ENCODE measurements around the gene DCT.

DCT gene

GRCh38 chr13:94433055-94433961 is 46.2 kb downstream of the DCT start:
- 88% methylated on average over 19 of the region's 19 CpGs for WGBS
- no peak overlapping the region for H2BK5ac ChIP-seq (ENCODE audit: low read depth, low read length, poor library complexity, severe bottlenecking)
- H3K4ac ChIP-seq (ENCODE audit: low read depth in 1 of 2, low read length in 2 of 2), result no peak overlapping the region
- H3K27me3 ChIP-seq (ENCODE audit: control insufficient read depth in 1 of 2, insufficient read depth in 1 of 2, low read length in 2 of 2), result peaks cover 0 to 3% of the 10 kb centered on the region in 2 experiments
- H3K18ac ChIP-seq (ENCODE audit: low read depth in 1 of 2, low read length in 2 of 2), result no peak overlapping the region
- no peak overlapping the region for H2BK120ac ChIP-seq (ENCODE audit: low read depth, low read length)
- H2BK15ac ChIP-seq (ENCODE audit: low read depth, poor library complexity, severe bottlenecking), result no peak overlapping the region
- H4K8ac ChIP-seq (ENCODE audit: low read length), result no peak overlapping the region
- H3K9me3 ChIP-seq (ENCODE audit: control insufficient read depth, low read length), result no peaks in the 10 kb centered on the region
- H3K4me1 ChIP-seq (ENCODE audit: control insufficient read depth, insufficient read depth, low read depth, low read length), result no peaks in the 10 kb centered on the region
- no peak overlapping the region for H2AFZ ChIP-seq (ENCODE audit: low read depth, low read length)
- no peak overlapping the region for H3K9ac ChIP-seq (ENCODE audit: low read length)
- no peak overlapping the region for H3K14ac ChIP-seq (ENCODE audit: low read length in 2 of 2)
- H3K36me3 ChIP-seq (ENCODE audit: control insufficient read depth in 1 of 2, insufficient read depth in 2 of 2, low read depth in 1 of 2, low read length in 2 of 2), result no peaks in the 10 kb centered on the region
- no peak overlapping the region for H3K23ac ChIP-seq (ENCODE audit: low read length in 2 of 2)
- no peak overlapping the region for H3K4me3 ChIP-seq (ENCODE audit: insufficient read depth in 1 of 2, low read depth in 1 of 2, low read length in 2 of 2)
- no peak overlapping the region for H3K27ac ChIP-seq (ENCODE audit: low read length, poor library complexity, severe bottlenecking)
- no peak overlapping the region for H2AK5ac ChIP-seq (ENCODE audit: low read length, severe bottlenecking)
- H3K79me1 ChIP-seq (replicated peaks; ENCODE audit: low read length, poor library complexity, severe bottlenecking), result no peaks in the 10 kb centered on the region
- no peak overlapping the region for H2BK12ac ChIP-seq (ENCODE audit: low read length in 2 of 2)
- no peak overlapping the region for H4K91ac ChIP-seq (ENCODE audit: low read length)
- no peak for DNase-seq
- H3K4me2 ChIP-seq (ENCODE audit: low read length, poor library complexity, severe bottlenecking), result no peak overlapping the region

- Histone ChIP-seq H2BK15ac (ENCODE audit: low read depth, poor library complexity, severe bottlenecking) (no peak overlapping the region), H3K14ac (ENCODE audit: low read length in 2 of 2) (no peak overlapping the region), H3K27me3 (ENCODE audit: control insufficient read depth in 1 of 2, insufficient read depth in 1 of 2, low read length in 2 of 2) (no peaks in the 10 kb centered on the region), H2BK120ac (ENCODE audit: low read depth, low read length) (no peak overlapping the region), H2BK12ac (ENCODE audit: low read length in 2 of 2) (no peak overlapping the region), H3K4ac (ENCODE audit: low read depth in 1 of 2, low read length in 2 of 2) (no peak overlapping the region), H3K18ac (ENCODE audit: low read depth in 1 of 2, low read length in 2 of 2) (no peak overlapping the region), H3K23ac (ENCODE audit: low read length in 2 of 2) (no peak overlapping the region), H2AK5ac (ENCODE audit: low read length, severe bottlenecking) (no peak overlapping the region), H4K91ac (ENCODE audit: low read length) (no peak overlapping the region), H2BK5ac (ENCODE audit: low read depth, low read length, poor library complexity, severe bottlenecking) (no peak overlapping the region), H2AFZ (ENCODE audit: low read depth, low read length) (no peak overlapping the region), H3K79me1 (replicated peaks; ENCODE audit: low read length, poor library complexity, severe bottlenecking) (no peaks in the 10 kb centered on the region), H3K9ac (ENCODE audit: low read length) (no peak overlapping the region), H4K8ac (ENCODE audit: low read length) (no peak overlapping the region), H3K4me3 (ENCODE audit: insufficient read depth in 1 of 2, low read depth in 1 of 2, low read length in 2 of 2) (no peak overlapping the region), H3K36me3 (ENCODE audit: control insufficient read depth in 1 of 2, insufficient read depth in 2 of 2, low read depth in 1 of 2, low read length in 2 of 2) (no peaks in the 10 kb centered on the region), H3K27ac (ENCODE audit: low read length, poor library complexity, severe bottlenecking) (no peak overlapping the region), H3K4me1 (ENCODE audit: control insufficient read depth, insufficient read depth, low read depth, low read length) (no peaks in the 10 kb centered on the region), H3K9me3 (ENCODE audit: control insufficient read depth, low read length) (no peaks in the 10 kb centered on the region), H3K4me2 (ENCODE audit: low read length, poor library complexity, severe bottlenecking) (no peak overlapping the region)
- no peak for DNase-seq
Measured at GRCh38 chr13:94431987-94432386, 47.5 kb downstream of the DCT start.

DNA sequence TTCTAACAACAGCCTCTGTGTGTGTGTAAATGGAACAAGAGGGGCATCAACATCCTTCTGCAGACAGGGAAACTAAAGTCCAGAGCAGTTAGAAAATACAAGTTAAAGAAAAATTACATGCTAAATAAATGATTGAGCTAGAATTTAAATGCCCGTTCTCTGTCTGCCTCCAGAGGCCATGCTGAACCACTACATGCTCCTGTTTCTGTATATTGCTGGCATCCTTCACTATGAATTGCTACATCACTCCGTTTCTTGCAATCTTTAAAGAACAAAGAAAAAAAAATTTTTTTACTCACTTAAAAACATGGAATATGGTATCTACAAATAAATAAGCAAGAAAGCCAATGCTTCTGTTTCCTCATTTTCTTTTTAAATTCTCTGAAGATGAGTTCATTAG is 47.9 kb downstream of the DCT start:
- Histone ChIP-seq H3K4me1 (ENCODE audit: control insufficient read depth, insufficient read depth, low read depth, low read length) (no peaks in the 10 kb centered on the region), H3K14ac (ENCODE audit: low read length in 2 of 2) (no peak overlapping the region), H3K4me2 (ENCODE audit: low read length, poor library complexity, severe bottlenecking) (no peak overlapping the region), H3K4ac (ENCODE audit: low read depth in 1 of 2, low read length in 2 of 2) (no peak overlapping the region), H4K8ac (ENCODE audit: low read length) (no peak overlapping the region), H4K91ac (ENCODE audit: low read length) (no peak overlapping the region), H3K9ac (ENCODE audit: low read length) (no peak overlapping the region), H2BK12ac (ENCODE audit: low read length in 2 of 2) (no peak overlapping the region), H3K23ac (ENCODE audit: low read length in 2 of 2) (no peak overlapping the region), H3K36me3 (ENCODE audit: control insufficient read depth in 1 of 2, insufficient read depth in 2 of 2, low read depth in 1 of 2, low read length in 2 of 2) (no peaks in the 10 kb centered on the region), H3K79me1 (replicated peaks; ENCODE audit: low read length, poor library complexity, severe bottlenecking) (no peaks in the 10 kb centered on the region), H2BK5ac (ENCODE audit: low read depth, low read length, poor library complexity, severe bottlenecking) (no peak overlapping the region), H3K27ac (ENCODE audit: low read length, poor library complexity, severe bottlenecking) (no peak overlapping the region), H3K27me3 (ENCODE audit: control insufficient read depth in 1 of 2, insufficient read depth in 1 of 2, low read length in 2 of 2) (no peaks in the 10 kb centered on the region), H3K18ac (ENCODE audit: low read depth in 1 of 2, low read length in 2 of 2) (no peak overlapping the region), H3K4me3 (ENCODE audit: insufficient read depth in 1 of 2, low read depth in 1 of 2, low read length in 2 of 2) (no peak overlapping the region), H2BK15ac (ENCODE audit: low read depth, poor library complexity, severe bottlenecking) (no peak overlapping the region), H2AK5ac (ENCODE audit: low read length, severe bottlenecking) (no peak overlapping the region), H2BK120ac (ENCODE audit: low read depth, low read length) (no peak overlapping the region), H3K9me3 (ENCODE audit: control insufficient read depth, low read length) (no peaks in the 10 kb centered on the region), H2AFZ (ENCODE audit: low read depth, low read length) (no peak overlapping the region)
- WGBS, result 92% methylated on average over 1 of the region's 2 CpGs
- no peak for DNase-seq

- no peak overlapping the region for H2BK15ac ChIP-seq (ENCODE audit: low read depth, poor library complexity, severe bottlenecking)
- H3K36me3 ChIP-seq (ENCODE audit: control insufficient read depth in 1 of 2, insufficient read depth in 2 of 2, low read depth in 1 of 2, low read length in 2 of 2), result no peaks in the 10 kb centered on the region
- no peak overlapping the region for H3K4me3 ChIP-seq (ENCODE audit: insufficient read depth in 1 of 2, low read depth in 1 of 2, low read length in 2 of 2)
- H3K9ac ChIP-seq (ENCODE audit: low read length), result no peak overlapping the region
- H4K8ac ChIP-seq (ENCODE audit: low read length), result no peak overlapping the region
- H3K27ac ChIP-seq (ENCODE audit: low read length, poor library complexity, severe bottlenecking), result no peak overlapping the region
- H3K23ac ChIP-seq (ENCODE audit: low read length in 2 of 2), result no peak overlapping the region
- H3K79me1 ChIP-seq (replicated peaks; ENCODE audit: low read length, poor library complexity, severe bottlenecking), result no peaks in the 10 kb centered on the region
- WGBS, result 80% methylated on average over 5 of the region's 5 CpGs
- no peak overlapping the region for H2AK5ac ChIP-seq (ENCODE audit: low read length, severe bottlenecking)
- H3K14ac ChIP-seq (ENCODE audit: low read length in 2 of 2), result no peak overlapping the region
- H2AFZ ChIP-seq (ENCODE audit: low read depth, low read length), result no peak overlapping the region
- no peaks in the 10 kb centered on the region for H3K4me1 ChIP-seq (ENCODE audit: control insufficient read depth, insufficient read depth, low read depth, low read length)
- H3K4ac ChIP-seq (ENCODE audit: low read depth in 1 of 2, low read length in 2 of 2), result no peak overlapping the region
- no peak overlapping the region for H2BK12ac ChIP-seq (ENCODE audit: low read length in 2 of 2)
- H3K27me3 ChIP-seq (ENCODE audit: control insufficient read depth in 1 of 2, insufficient read depth in 1 of 2, low read length in 2 of 2), result no peaks in the 10 kb centered on the region
- no peak for DNase-seq
- H2BK120ac ChIP-seq (ENCODE audit: low read depth, low read length), result no peak overlapping the region
- no peaks in the 10 kb centered on the region for H3K9me3 ChIP-seq (ENCODE audit: control insufficient read depth, low read length)
- H4K91ac ChIP-seq (ENCODE audit: low read length), result peak overlapping the region; percentile 18
- no peak overlapping the region for H2BK5ac ChIP-seq (ENCODE audit: low read depth, low read length, poor library complexity, severe bottlenecking)
- no peak overlapping the region for H3K18ac ChIP-seq (ENCODE audit: low read depth in 1 of 2, low read length in 2 of 2)
- no peak overlapping the region for H3K4me2 ChIP-seq (ENCODE audit: low read length, poor library complexity, severe bottlenecking)
Measured at GRCh38 chr13:94427313-94427953, 52.0 kb downstream of the DCT start.
